Nephron progenitor cell (in vitro differentiated cells): ENCODE results near the gene MBNL2.
A peak's percentile ranks its signal among the peaks of the same experiment; 100 is the strongest.

Experiments used
- DNase-seq: peaks from one replicate; pipeline ENCODE4 v3.0.0; 2021
- H3K27ac Mint-ChIP-seq: 2 replicates; pipeline ENCODE4 v1.8.0; 2021; ENCODE audit warnings: mild to moderate bottlenecking, moderate library complexity, mixed read lengths
- H3K27me3 Mint-ChIP-seq: 2 replicates; pipeline ENCODE4 v1.8.0; 2021; ENCODE audit warnings: mild to moderate bottlenecking, low read depth, mixed read lengths; ENCODE audit not compliant: poor library complexity
- H3K36me3 Mint-ChIP-seq: 2 replicates; pipeline ENCODE4 v1.8.0; 2021; ENCODE audit warnings: low read depth, mixed read lengths
- H3K4me1 Mint-ChIP-seq: 2 replicates; pipeline ENCODE4 v1.8.0; 2021; ENCODE audit warnings: mixed read lengths
- H3K4me3 Mint-ChIP-seq: 2 replicates; pipeline ENCODE4 v1.8.0; 2021; ENCODE audit warnings: mild to moderate bottlenecking, moderate library complexity, mixed read lengths
- H3K9me3 Mint-ChIP-seq: 2 replicates; pipeline ENCODE4 v1.8.0; 2021; ENCODE audit warnings: mild to moderate bottlenecking, moderate library complexity, mixed read lengths
- TF ChIP-seq, protein P1 (sequence below): fragments of 200-600 bp; sonication (generic); IDR thresholded peaks from 2 replicates; pipeline ENCODE4 v1.5.0; 2021; ENCODE audit warnings: antibody characterized with exemption

The MBNL2 gene

DNA sequence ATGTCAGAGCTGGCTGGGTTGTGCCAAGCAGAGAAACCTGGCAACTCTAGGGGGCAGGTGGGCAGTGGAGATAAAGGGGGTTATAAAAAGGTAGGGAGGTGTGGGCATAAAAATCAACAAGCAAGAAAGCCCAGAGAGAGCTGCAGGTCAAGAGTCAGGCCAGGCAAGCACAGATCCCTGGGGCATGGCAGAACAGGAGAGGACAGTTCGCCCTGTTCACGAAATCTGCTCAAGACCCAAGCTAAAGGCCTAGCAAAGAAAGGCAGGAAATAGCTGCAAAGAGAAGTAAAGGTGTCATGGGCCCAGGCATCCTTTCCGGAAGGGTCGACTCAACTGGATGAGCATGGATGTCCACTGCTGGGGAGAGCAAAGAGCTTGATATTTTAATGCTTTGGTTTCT lies 3.4 kb downstream of the MBNL2 start:
- Mint-ChIP-seq H3K27me3 (no peaks in the 10 kb centered on the region), H3K4me1 (peaks cover 52% of the 10 kb centered on the region), H3K4me3 (peak overlapping the region; percentile 92), H3K27ac (peak overlapping the region; percentile 91), H3K36me3 (peaks cover 24% of the 10 kb centered on the region), H3K9me3 (peaks cover 3% of the 10 kb centered on the region)
- TF ChIP-seq, protein P1, sequence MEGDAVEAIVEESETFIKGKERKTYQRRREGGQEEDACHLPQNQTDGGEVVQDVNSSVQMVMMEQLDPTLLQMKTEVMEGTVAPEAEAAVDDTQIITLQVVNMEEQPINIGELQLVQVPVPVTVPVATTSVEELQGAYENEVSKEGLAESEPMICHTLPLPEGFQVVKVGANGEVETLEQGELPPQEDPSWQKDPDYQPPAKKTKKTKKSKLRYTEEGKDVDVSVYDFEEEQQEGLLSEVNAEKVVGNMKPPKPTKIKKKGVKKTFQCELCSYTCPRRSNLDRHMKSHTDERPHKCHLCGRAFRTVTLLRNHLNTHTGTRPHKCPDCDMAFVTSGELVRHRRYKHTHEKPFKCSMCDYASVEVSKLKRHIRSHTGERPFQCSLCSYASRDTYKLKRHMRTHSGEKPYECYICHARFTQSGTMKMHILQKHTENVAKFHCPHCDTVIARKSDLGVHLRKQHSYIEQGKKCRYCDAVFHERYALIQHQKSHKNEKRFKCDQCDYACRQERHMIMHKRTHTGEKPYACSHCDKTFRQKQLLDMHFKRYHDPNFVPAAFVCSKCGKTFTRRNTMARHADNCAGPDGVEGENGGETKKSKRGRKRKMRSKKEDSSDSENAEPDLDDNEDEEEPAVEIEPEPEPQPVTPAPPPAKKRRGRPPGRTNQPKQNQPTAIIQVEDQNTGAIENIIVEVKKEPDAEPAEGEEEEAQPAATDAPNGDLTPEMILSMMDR, result no peak
- no peak for DNase-seq

DNA sequence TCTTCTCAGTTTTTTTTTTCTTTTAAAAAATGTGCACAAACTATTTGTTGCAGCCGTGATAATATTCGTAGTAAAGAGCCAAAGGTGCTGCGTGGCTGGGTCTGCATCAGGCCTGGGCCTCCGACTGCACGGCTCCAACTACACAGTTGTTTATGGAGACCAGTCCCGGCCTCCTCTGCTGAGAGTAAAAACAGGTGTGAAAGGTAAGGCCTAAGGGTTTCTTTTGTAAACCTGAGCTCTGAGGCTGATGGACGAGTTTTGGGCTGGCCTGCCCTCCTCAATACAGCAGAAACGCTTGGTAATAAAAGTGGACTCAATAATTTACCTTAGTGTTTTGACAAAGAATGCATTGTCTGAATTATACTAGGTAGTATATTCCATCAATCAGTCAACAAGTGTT lies 3.9 kb downstream of the MBNL2 start:
- no peak for DNase-seq
- TF ChIP-seq, protein P1, result no peak
- Mint-ChIP-seq H3K27me3 (no peaks in the 10 kb centered on the region), H3K4me1 (peaks cover 52% of the 10 kb centered on the region), H3K27ac (no peak overlapping the region), H3K4me3 (no peak overlapping the region), H3K36me3 (peaks cover 28% of the 10 kb centered on the region), H3K9me3 (peaks cover 3% of the 10 kb centered on the region)

DNA sequence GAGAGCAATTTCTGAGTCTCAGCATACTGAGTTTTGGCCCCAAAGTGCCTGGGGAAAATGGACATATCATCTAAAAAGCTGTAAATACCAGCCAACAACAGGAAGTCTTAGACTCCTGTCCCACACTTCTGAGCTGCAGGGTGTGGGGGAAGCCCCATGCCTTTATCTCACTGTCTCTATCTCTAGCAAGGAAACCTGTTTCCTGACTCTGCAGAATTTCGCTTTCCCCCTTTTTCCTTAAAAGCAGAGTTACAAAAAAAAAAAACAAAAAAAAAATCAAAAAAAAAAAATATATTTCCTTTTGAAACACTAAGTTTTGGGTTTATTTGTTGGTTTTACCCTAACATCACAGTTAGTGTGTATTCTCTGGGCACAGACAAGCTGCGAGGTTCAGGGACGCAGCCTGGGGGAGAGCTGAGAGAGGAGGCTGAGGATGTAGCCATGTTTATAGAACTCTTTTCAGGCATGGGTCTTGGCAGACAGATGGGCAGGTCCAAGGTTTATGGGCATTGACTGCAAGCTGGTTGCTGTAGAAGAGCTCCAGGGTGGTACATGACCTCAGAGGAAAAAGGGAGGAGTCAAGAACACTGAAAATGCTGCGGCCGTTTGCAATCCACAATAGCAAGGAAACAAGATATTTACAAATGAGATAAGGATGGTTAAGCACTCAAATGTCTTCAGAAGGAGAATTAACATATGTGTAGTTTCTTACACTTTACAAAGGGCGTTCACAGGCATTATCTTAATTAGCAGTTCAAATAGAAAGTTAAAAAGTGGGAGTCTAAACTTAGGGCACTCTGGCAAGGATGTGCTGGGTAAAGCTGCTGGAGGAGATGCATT lies 4.9 kb downstream of the MBNL2 start:
- Mint-ChIP-seq H3K9me3 (peaks cover 5% of the 10 kb centered on the region), H3K36me3 (peaks cover 35% of the 10 kb centered on the region), H3K27ac (no peak overlapping the region), H3K27me3 (no peaks in the 10 kb centered on the region), H3K4me3 (peak overlapping the region; percentile 60), H3K4me1 (peaks cover 49% of the 10 kb centered on the region)
- DNase-seq, result no peak
- TF ChIP-seq, protein P1, result no peak

DNA sequence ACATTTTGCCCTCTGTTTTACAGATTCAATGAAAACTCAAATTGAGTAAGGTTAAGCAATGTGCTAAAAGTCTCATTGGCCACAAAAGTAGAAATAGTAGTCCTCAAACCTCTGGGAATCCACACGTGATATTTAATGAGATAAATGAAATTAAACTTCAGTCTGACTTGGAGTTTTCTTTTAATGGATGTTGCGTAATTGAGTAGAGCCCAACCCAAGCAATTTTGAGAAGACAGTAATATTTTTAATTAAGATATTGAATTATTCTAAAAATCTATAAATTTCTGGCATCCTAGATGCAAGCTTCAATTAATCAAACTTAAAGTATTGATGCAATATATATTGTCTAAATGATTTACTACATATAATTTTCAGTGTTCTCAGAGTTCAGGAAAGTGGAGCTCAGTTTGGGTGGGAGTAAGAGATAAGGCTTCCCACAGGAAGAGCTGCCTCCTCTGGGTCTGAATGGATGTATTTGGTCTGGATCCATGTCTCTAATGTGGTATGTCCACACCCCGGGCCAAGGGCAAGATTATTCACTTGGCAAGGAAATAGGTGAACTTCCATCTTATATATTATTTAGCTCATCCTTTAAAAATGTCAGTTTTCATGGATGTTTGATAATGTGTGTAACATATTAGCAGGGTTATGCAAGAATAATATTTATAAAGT lies 6.9 kb downstream of the MBNL2 start:
- no peaks in the 10 kb centered on the region for H3K27me3 Mint-ChIP-seq

DNA sequence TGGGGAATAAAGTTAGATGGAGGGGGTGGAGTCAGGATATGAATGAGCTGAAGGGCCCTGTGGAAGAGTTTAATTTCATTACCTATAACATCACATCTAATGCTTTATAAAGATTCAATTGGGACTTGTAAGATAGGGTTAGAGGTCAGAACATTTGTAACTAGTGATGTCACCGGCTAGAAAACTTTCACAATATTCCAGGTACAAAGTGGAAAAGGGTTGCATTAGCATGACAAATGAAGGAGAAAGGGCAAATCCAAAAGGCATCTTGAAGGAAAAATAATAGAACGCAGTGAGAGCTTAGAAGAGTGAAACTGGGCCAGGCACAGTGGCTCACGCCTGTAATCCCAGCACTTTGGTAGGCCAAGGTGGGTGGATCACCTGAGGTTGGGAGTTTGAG lies 7.6 kb downstream of the MBNL2 start:
- Mint-ChIP-seq H3K36me3 (peaks cover 59% of the 10 kb centered on the region), H3K9me3 (peaks cover 21% of the 10 kb centered on the region), H3K27me3 (no peaks in the 10 kb centered on the region), H3K27ac (no peak overlapping the region), H3K4me1 (peaks cover 42% of the 10 kb centered on the region), H3K4me3 (no peak overlapping the region)
- TF ChIP-seq, protein P1, result no peak
- no peak for DNase-seq

More for the DNA sequence above, 6.9 kb downstream of the MBNL2 start:
- Mint-ChIP-seq H3K9me3 (peaks cover 14% of the 10 kb centered on the region), H3K4me3 (no peak overlapping the region), H3K36me3 (peaks cover 52% of the 10 kb centered on the region), H3K4me1 (peaks cover 42% of the 10 kb centered on the region), H3K27ac (no peak overlapping the region)
- TF ChIP-seq, protein P1, result no peak
- DNase-seq, result no peak
